K562 (cell line): ENCODE data around the gene FBXW8. TPM values are rescaled to one million over a fixed set of nuclear protein-coding genes. Genes with fewer than 3 reads are reported as not detected.
A peak's percentile ranks its signal among the peaks of the same experiment; 100 is the strongest.

Experiments used
- ATF3 ChIP-seq, 2 experiments: fragments of 450-650 bp in 1 of 2; sonication (generic) in 1 of 2; formaldehyde crosslinking in 1 of 2; IDR thresholded peaks in 1 of 2; conservative IDR thresholded peaks in 1 of 2; 2 replicates each; pipeline versions ENCODE4 v1.6.1 to v1.8.1; 2016 to 2023; ENCODE audit warnings: mild to moderate bottlenecking in 2 of 2, moderate library complexity in 2 of 2, inconsistent platforms in 1 of 2, missing genetic modification reagents in 1 of 2
- CBFB ChIP-seq: sonication (generic); formaldehyde crosslinking; IDR thresholded peaks from 2 replicates; pipeline ENCODE4 v1.4.0; 2020; ENCODE audit warnings: mild to moderate bottlenecking, missing genetic modification reagents
- CEBPG ChIP-seq, 3 experiments: fragments of 200-800 bp in 1 of 3; sonication (Bioruptor generic) in 1 of 3; sonication (generic) in 1 of 3; formaldehyde crosslinking in 1 of 3; IDR thresholded peaks in 2 of 3; conservative IDR thresholded peaks in 1 of 3; 2 replicates each; pipeline versions ENCODE4 v1.6.1 to v1.8.0; 2016 to 2022; ENCODE audit warnings: missing compliant biosample characterization in 2 of 3, missing genetic modification characterization in 2 of 3, mild to moderate bottlenecking in 1 of 3, missing genetic modification reagents in 1 of 3
- CTBP1 ChIP-seq: fragments of 450-650 bp; IDR thresholded peaks from 2 replicates; pipeline ENCODE4 v1.6.1; 2016; ENCODE audit warnings: borderline replicate concordance
- ETV5 ChIP-seq: sonication (generic); formaldehyde crosslinking; IDR thresholded peaks from 2 replicates; pipeline ENCODE4 v1.4.0; 2020; ENCODE audit warnings: low read depth, mild to moderate bottlenecking, missing genetic modification reagents
- FOSL1 ChIP-seq: fragments of 200-800 bp; sonication (Bioruptor generic); conservative IDR thresholded peaks from 2 replicates; pipeline ENCODE4 v1.6.1; 2016; ENCODE audit warnings: missing genetic modification characterization, missing compliant biosample characterization
- GTF2B ChIP-seq: IDR thresholded peaks from 2 replicates; pipeline ENCODE4 v1.6.1; 2011; ENCODE audit not compliant: insufficient read length; ENCODE audit errors: extremely low read depth
- MAFG ChIP-seq: fragments of 450-650 bp; conservative IDR thresholded peaks from 2 replicates; pipeline ENCODE4 v1.6.1; 2016; ENCODE audit warnings: missing genetic modification characterization, missing compliant biosample characterization
- MCM7 ChIP-seq, 2 experiments: fragments of 450-650 bp; IDR thresholded peaks; 2 replicates each; pipeline ENCODE4 v1.6.1; 2016 to 2018
- NBN ChIP-seq: fragments of 450-650 bp; IDR thresholded peaks from 2 replicates; pipeline ENCODE4 v1.6.1; 2016; ENCODE audit warnings: low read depth, mild to moderate bottlenecking
- NEUROD1 ChIP-seq: fragments of 150-350 bp; IDR thresholded peaks from 2 replicates; pipeline ENCODE4 v1.6.1; 2014; ENCODE audit warnings: borderline replicate concordance, low read length, low read depth; ENCODE audit not compliant: partially characterized antibody
- NFE2 ChIP-seq: IDR thresholded peaks from 2 replicates; pipeline ENCODE4 v1.6.1; 2014; ENCODE audit warnings: antibody characterized with exemption, low read depth
- PHF21A ChIP-seq: fragments of 450-650 bp; IDR thresholded peaks from 2 replicates; pipeline ENCODE4 v1.6.1; 2017; ENCODE audit warnings: low read depth, borderline replicate concordance
- RAD21 ChIP-seq, 2 experiments: fragments of 250-450 bp in 1 of 2; fragments of 450-650 bp in 1 of 2; sonication (Bioruptor Pico) in 1 of 2; formaldehyde crosslinking in 1 of 2; IDR thresholded peaks in 1 of 2; conservative IDR thresholded peaks in 1 of 2; 2 replicates each; pipeline versions ENCODE4 v1.4.0 to v1.8.0; 2020 to 2022; ENCODE audit warnings: mild to moderate bottlenecking in 2 of 2, moderate library complexity in 1 of 2
- SAFB2 ChIP-seq: fragments of 200-400 bp; formaldehyde crosslinking; IDR thresholded peaks from 2 replicates; pipeline ENCODE4 v1.6.1; 2018; ENCODE audit warnings: borderline replicate concordance, low read length, low read depth, moderate library complexity; ENCODE audit not compliant: severe bottlenecking
- TARDBP ChIP-seq: fragments of 450-650 bp; IDR thresholded peaks from 2 replicates; pipeline ENCODE4 v1.6.1; 2016
- THRAP3 ChIP-seq: fragments of 450-650 bp; IDR thresholded peaks from 2 replicates; pipeline ENCODE4 v1.6.1; 2016; ENCODE audit warnings: mild to moderate bottlenecking, inconsistent platforms, borderline replicate concordance
- ZBTB33 ChIP-seq: sonication (generic); formaldehyde crosslinking; IDR thresholded peaks from 2 replicates; pipeline ENCODE4 v1.8.1; 2023; ENCODE audit warnings: mild to moderate bottlenecking, missing genetic modification reagents
- polyA plus RNA-seq, 8 experiments: library from polyadenylated mRNA; depleted of rRNA in 4 of 8; stranded (reverse) in 5 of 8; unstranded in 3 of 8; fragments of >200 nt; fragmentation: Nextera tagmentation in 2 of 8; fragmentation: Illumina TruSeq in 1 of 8; extraction: Ambion mirVana in 2 of 8; extraction: Trizol in 1 of 8; gene quantifications; 2 replicates each; pipeline versions ENCODE4 v1.2.1 to v1.2.3, GENCODE V29; 2011 to 2014; ENCODE audit warnings: inconsistent platforms in 1 of 8, missing spikeins in 1 of 8
- total RNA-seq, 7 experiments: library from RNA; depleted of rRNA in 6 of 7; stranded (reverse); fragments of >200 nt in 6 of 7; fragmentation: Illumina TruSeq in 2 of 7; extraction: Trizol in 2 of 7; gene quantifications; 2 replicates each; pipeline versions ENCODE4 v1.2.1 to v1.2.3, GENCODE V29; 2011 to 2021; ENCODE audit warnings: low replicate concordance in 1 of 7
- TF ChIP-seq, protein P1 (sequence below): fragments of 450-650 bp; IDR thresholded peaks from 2 replicates; pipeline ENCODE4 v1.7.1; 2018; ENCODE audit warnings: mild to moderate bottlenecking, low read depth; ENCODE audit not compliant: partially characterized antibody

FBXW8 gene
- total and polyA plus RNA-seq, 9 of the 15 experiments (the other 6 are each of a cell fraction or from before 2014, with no cell fraction given) = 0.58 to 8.3 (median 4.4) TPM

DNA sequence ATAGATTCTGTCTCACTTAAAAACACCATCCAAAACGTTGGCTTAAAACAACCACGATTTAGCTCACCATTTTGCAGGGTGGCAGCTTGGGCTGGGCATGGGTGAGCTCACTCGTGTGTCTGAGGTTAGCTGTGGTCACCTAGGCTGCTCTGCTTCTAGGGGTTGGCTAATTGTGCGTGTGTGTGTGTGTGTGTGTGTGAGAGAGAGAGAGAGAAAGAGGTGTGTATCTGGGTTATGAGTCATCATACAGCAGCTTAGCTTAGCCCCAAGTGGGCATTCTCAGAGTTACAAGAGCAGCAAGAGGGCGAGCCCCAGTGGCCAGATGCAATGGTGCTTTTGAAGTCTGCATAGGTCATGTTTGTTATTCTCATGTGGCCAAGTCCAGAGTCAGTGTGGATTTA lies 6.0 kb downstream of the FBXW8 start (continued):
- TF ChIP-seq, protein P1, sequence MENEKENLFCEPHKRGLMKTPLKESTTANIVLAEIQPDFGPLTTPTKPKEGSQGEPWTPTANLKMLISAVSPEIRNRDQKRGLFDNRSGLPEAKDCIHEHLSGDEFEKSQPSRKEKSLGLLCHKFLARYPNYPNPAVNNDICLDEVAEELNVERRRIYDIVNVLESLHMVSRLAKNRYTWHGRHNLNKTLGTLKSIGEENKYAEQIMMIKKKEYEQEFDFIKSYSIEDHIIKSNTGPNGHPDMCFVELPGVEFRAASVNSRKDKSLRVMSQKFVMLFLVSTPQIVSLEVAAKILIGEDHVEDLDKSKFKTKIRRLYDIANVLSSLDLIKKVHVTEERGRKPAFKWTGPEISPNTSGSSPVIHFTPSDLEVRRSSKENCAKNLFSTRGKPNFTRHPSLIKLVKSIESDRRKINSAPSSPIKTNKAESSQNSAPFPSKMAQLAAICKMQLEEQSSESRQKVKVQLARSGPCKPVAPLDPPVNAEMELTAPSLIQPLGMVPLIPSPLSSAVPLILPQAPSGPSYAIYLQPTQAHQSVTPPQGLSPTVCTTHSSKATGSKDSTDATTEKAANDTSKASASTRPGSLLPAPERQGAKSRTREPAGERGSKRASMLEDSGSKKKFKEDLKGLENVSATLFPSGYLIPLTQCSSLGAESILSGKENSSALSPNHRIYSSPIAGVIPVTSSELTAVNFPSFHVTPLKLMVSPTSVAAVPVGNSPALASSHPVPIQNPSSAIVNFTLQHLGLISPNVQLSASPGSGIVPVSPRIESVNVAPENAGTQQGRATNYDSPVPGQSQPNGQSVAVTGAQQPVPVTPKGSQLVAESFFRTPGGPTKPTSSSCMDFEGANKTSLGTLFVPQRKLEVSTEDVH = peak; percentile 34
- TF ChIP-seq GTF2B (no peak), PHF21A (peak; percentile 66; the same call in 1 of the 2 replicates), ZBTB33 (CRISPR knock-in tag) (no peak), FOSL1 (tag) (peak; percentile 96), SAFB2 (no peak), ETV5 (no peak), CTBP1 (peak; percentile 26; the same call in 1 of the 2 replicates), NBN (peak; percentile 83), NEUROD1 (peak; percentile 79), MCM7 (IDR thresholded peaks at IDR 0.05) (0 out of 4 replicates have a peak, but pooled peaks of 1 of the 2 experiments have one; percentile 35), CEBPG (CRISPR knock-in tag; IDR thresholded peaks at IDR 0.05) (no peak), CEBPG (tag; conservative IDR thresholded peaks at IDR 0.05 in 1 of 2, IDR thresholded peaks at IDR 0.05 in 1 of 2) (peak; percentile 47 to 52; a peak in 2 of 4 replicates), CBFB (CRISPR knock-in tag) (no peak), NFE2 (peak; percentile 53; the same call in 1 of the 2 replicates), RAD21 (CRISPR knock-in tag; conservative IDR thresholded peaks at IDR 0.05 in 1 of 2, IDR thresholded peaks at IDR 0.05 in 1 of 2) (peak; percentile 49 to 75), TARDBP (0 out of 2 replicates have a peak, but pooled peaks have one; percentile 55), THRAP3 (0 out of 2 replicates have a peak, but pooled peaks have one; percentile 41), MAFG (tag) (peak; percentile 57; the same call in 1 of the 2 replicates), ATF3 (IDR thresholded peaks at IDR 0.05) (peak; percentile 99), ATF3 (CRISPR knock-in tag; conservative IDR thresholded peaks at IDR 0.05) (peak; percentile 97)
